IPS-20b (cell line): ENCODE results near the gene APOL4.
A peak's percentile ranks its signal among the peaks of the same experiment; 100 is the strongest.
"Not testable (repeated sequence)": the region's sequence is repeated elsewhere in the genome, so short reads cannot be mapped to it uniquely, and the experiment has no call there.

Experiments
- H3K27ac ChIP-seq: one replicate; pipeline ENCODE4 v1.5.1; 2013; ENCODE audit warnings: low read length
- H3K27me3 ChIP-seq: 2 replicates; pipeline ENCODE4 v1.6.1; 2013; ENCODE audit warnings: mild to moderate bottlenecking, low read length, inconsistent platforms; ENCODE audit not compliant: insufficient read depth
- H3K36me3 ChIP-seq: 2 replicates; pipeline ENCODE4 v1.6.1; 2013; ENCODE audit warnings: low read depth, mild to moderate bottlenecking, inconsistent platforms, low read length, moderate library complexity; ENCODE audit not compliant: insufficient read depth
- H3K4me1 ChIP-seq: 2 replicates; pipeline ENCODE4 v1.6.1; 2013; ENCODE audit warnings: mild to moderate bottlenecking, control low read depth, inconsistent platforms, low read length, moderate library complexity; ENCODE audit not compliant: insufficient read depth
- H3K4me3 ChIP-seq: 2 replicates; pipeline ENCODE4 v1.5.1; 2013; ENCODE audit warnings: mild to moderate bottlenecking, low read length, inconsistent platforms
- H3K9ac ChIP-seq: 2 replicates; pipeline ENCODE4 v1.6.1; 2013; ENCODE audit warnings: low read depth, mild to moderate bottlenecking, inconsistent platforms, low read length, moderate library complexity
- H3K9me3 ChIP-seq: 2 replicates; pipeline ENCODE4 v1.6.1; 2013; ENCODE audit warnings: mild to moderate bottlenecking, low read depth, low read length, inconsistent platforms; ENCODE audit not compliant: insufficient read depth

APOL4 gene

GRCh38 chr22:36201630-36202319 is at the start of gene APOL4:
Gene APOL4 (minus strand): TSS chr22:36201809. CDS start chr22:36201734, 75 bp downstream.
- Histone ChIP-seq H3K36me3 (no peaks in the 10 kb centered on the region), H3K9ac (no peak within 1 kb of the TSS), H3K27me3 (no peaks in the 10 kb centered on the region), H3K27ac (no peak within 1 kb of the TSS), H3K4me3 (no peak within 1 kb of the TSS), H3K4me1 (peaks cover 17% of the 10 kb centered on the region; the same call in 1 of the 2 replicates), H3K9me3 (no peaks in the 10 kb centered on the region)

GRCh38 chr22:36250292-36250960 is 48.8 kb upstream of the APOL4 start:
- not testable (repeated sequence) for H3K27ac ChIP-seq, H3K4me1 ChIP-seq, H3K36me3 ChIP-seq, H3K9ac ChIP-seq, H3K27me3 ChIP-seq, H3K4me3 ChIP-seq
- H3K9me3 ChIP-seq: peaks cover 13% of the 10 kb centered on the region

- peaks cover 13% of the 10 kb centered on the region for H3K9me3 ChIP-seq
- H3K4me3 ChIP-seq: no peak overlapping the region
- no peak overlapping the region for H3K9ac ChIP-seq
- H3K4me1 ChIP-seq: peaks cover 4% of the 10 kb centered on the region; the same call in 1 of the 2 replicates
- no peak overlapping the region for H3K27ac ChIP-seq
- H3K36me3 ChIP-seq: no peaks in the 10 kb centered on the region
- no peaks in the 10 kb centered on the region; the same call in 1 of the 2 replicates for H3K27me3 ChIP-seq
Measured at GRCh38 chr22:36249160-36249559, 47.6 kb upstream of the APOL4 start.

- Histone ChIP-seq H3K27ac (no peak overlapping the region), H3K4me3 (no peak overlapping the region), H3K27me3 (no peaks in the 10 kb centered on the region), H3K4me1 (peaks cover 4% of the 10 kb centered on the region; the same call in 1 of the 2 replicates), H3K9me3 (peaks cover 13% of the 10 kb centered on the region), H3K9ac (no peak overlapping the region), H3K36me3 (no peaks in the 10 kb centered on the region)
Measured at GRCh38 chr22:36247955-36248354, 46.3 kb upstream of the APOL4 start.

GRCh38 chr22:36246718-36247117 is 45.1 kb upstream of the APOL4 start:
- Histone ChIP-seq H3K4me1 (peaks cover 4% of the 10 kb centered on the region; the same call in 1 of the 2 replicates), H3K27me3 (no peaks in the 10 kb centered on the region), H3K36me3 (no peaks in the 10 kb centered on the region), H3K4me3 (no peak overlapping the region), H3K9me3 (peaks cover 13% of the 10 kb centered on the region), H3K9ac (no peak overlapping the region), H3K27ac (no peak overlapping the region)

GRCh38 chr22:36245805-36246356 is 44.3 kb upstream of the APOL4 start:
- Histone ChIP-seq H3K27me3 (no peaks in the 10 kb centered on the region), H3K27ac (no peak overlapping the region), H3K4me1 (no peaks in the 10 kb centered on the region), H3K9me3 (peaks cover 13% of the 10 kb centered on the region), H3K36me3 (no peaks in the 10 kb centered on the region), H3K9ac (no peak overlapping the region), H3K4me3 (no peak overlapping the region)

GRCh38 chr22:36244522-36245391 is 43.1 kb upstream of the APOL4 start:
- peaks cover 13% of the 10 kb centered on the region for H3K9me3 ChIP-seq
- no peak overlapping the region for H3K27ac ChIP-seq
- H3K9ac ChIP-seq: no peak overlapping the region
- peaks cover 2% of the 10 kb centered on the region; the same call in 1 of the 2 replicates for H3K4me1 ChIP-seq
- no peaks in the 10 kb centered on the region for H3K36me3 ChIP-seq
- no peak overlapping the region for H3K4me3 ChIP-seq
- H3K27me3 ChIP-seq: no peaks in the 10 kb centered on the region

- Histone ChIP-seq H3K4me3 (no peak overlapping the region), H3K36me3 (no peaks in the 10 kb centered on the region), H3K9me3 (peaks cover 6% of the 10 kb centered on the region; the same call in 1 of the 2 replicates), H3K9ac (no peak overlapping the region), H3K27me3 (no peaks in the 10 kb centered on the region), H3K4me1 (peaks cover 4% of the 10 kb centered on the region; the same call in 1 of the 2 replicates), H3K27ac (no peak overlapping the region)
Measured at GRCh38 chr22:36243986-36244385, 42.4 kb upstream of the APOL4 start.

- Histone ChIP-seq H3K4me3 (peak within 1 kb of the TSS; percentile 79), H3K9me3 (no peaks in the 10 kb centered on the region)
Measured at GRCh38 chr22:36239401-36240171, 38.0 kb upstream of the APOL4 start, which contains the start of gene APOL2. Gene APOL2 (minus strand): TSS chr22:36239527. CDS start chr22:36233162, 6,365 bp downstream.

GRCh38 chr22:36239150-36239400 is 37.5 kb upstream of the APOL4 start:
- Histone ChIP-seq H3K9me3 (no peaks in the 10 kb centered on the region), H3K27me3 (no peaks in the 10 kb centered on the region), H3K4me1 (peaks cover 4% of the 10 kb centered on the region; the same call in 1 of the 2 replicates), H3K36me3 (no peaks in the 10 kb centered on the region), H3K27ac (peak overlapping the region; percentile 38), H3K4me3 (peak overlapping the region; percentile 79), H3K9ac (peak overlapping the region; percentile 80; the same call in 1 of the 2 replicates)

More at GRCh38 chr22:36239401-36240171, 38.0 kb upstream of the APOL4 start, which contains the start of gene APOL2:
- no peaks in the 10 kb centered on the region for H3K27me3 ChIP-seq
- peak within 1 kb of the TSS; percentile 80; the same call in 1 of the 2 replicates for H3K9ac ChIP-seq
- peaks cover 4% of the 10 kb centered on the region; the same call in 1 of the 2 replicates for H3K4me1 ChIP-seq
- H3K27ac ChIP-seq: peak within 1 kb of the TSS; percentile 38
- no peaks in the 10 kb centered on the region for H3K36me3 ChIP-seq
